ENCODE results near the gene NBEAL2. TPM values are rescaled to one million over a fixed set of nuclear protein-coding genes. Genes with fewer than 3 reads are reported as not detected.
"Not testable (repeated sequence)": the region's sequence is repeated elsewhere in the genome, so short reads cannot be mapped to it uniquely, and the experiment has no call there.

Gene NBEAL2
- total RNA-seq, 3 donors from 2014 or later: 75.5 to 86.9 (median 80.7) TPM

DNA sequence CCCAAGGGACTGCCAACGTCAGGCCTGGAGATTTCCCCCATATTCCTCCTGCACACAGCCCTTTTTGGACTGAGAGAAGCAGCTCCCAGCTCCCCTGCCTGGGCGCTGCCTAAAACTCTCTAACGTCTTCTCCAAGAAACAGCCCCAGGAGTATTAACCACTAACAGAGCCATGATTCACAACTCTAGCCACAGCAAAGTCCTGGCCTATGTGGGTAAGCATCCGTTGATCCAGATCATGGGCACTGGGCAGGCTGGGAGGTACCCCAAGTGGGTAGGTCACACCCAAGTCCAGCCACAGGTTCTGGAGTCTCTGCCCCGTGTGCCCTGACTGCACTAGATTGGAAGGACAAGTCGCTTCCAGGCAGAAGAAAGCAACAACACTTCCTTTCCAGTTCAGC lies 31.9 kb downstream of the NBEAL2 start:
- no peaks in the 10 kb centered on the region for H3K9me3 Mint-ChIP-seq
- peaks cover 12% of the 10 kb centered on the region for H3K4me1 Mint-ChIP-seq (ENCODE audit: low read depth)
- no peak for DNase-seq
- peaks cover 9% of the 10 kb centered on the region for H3K36me3 Mint-ChIP-seq (ENCODE audit: insufficient read depth)
- no peak for ATAC-seq
- no peaks in the 10 kb centered on the region for H3K27me3 Mint-ChIP-seq (ENCODE audit: low read depth)
- H3K4me3 Mint-ChIP-seq: no peak overlapping the region

DNA sequence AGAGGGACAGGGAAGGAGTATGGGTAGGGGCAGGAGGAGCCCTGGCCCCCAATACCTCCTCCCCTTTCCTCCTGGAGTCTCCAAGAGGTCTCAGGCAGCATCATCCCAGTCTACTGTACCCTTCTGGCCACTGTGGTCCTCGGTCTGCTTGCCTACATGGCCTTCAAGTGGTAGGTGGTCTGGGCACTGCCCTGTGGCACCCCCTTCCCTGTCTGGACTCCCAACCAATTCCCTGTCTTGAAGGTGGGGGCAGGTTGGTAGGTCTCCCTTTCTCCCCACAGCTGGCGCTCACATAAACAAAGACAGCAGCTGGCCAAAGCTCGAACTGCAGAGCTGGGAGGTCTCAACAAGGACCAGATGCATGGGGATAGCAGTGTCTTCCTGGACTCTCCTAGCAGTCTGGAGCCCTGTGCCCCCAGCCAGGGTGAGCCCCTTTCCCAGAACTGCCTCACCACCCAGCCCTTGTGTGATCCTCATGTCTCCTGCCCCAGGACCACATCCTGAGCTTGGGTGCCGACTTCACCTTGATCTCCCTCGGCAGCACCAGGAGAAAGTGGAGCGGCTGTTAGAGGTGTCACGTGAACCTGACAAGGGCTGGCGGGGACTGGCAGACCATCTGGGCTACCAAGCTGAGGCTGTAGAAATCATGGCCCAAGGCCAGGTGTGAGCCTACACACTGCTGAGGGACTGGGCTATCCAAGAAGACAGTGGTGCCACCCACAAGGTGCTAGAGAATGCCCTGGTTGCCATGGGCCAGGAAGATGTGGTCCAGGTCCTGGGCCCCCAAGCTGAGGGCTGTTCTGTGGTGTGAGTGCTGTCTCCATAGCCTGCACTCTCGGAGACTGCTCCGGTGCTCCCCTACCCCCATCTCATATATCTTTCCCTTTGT lies 33.1 kb downstream of the NBEAL2 start:
- peaks cover 10% of the 10 kb centered on the region for H3K36me3 Mint-ChIP-seq (ENCODE audit: insufficient read depth)
- H3K9me3 Mint-ChIP-seq: no peaks in the 10 kb centered on the region
- H3K4me1 Mint-ChIP-seq (ENCODE audit: low read depth): peaks cover 24% of the 10 kb centered on the region
- no peak for DNase-seq
- H3K27me3 Mint-ChIP-seq (ENCODE audit: low read depth): no peaks in the 10 kb centered on the region
- H3K4me3 Mint-ChIP-seq: no peak overlapping the region
- no peak for ATAC-seq

GRCh38 chr3:47013231-47013630 lies 33.8 kb downstream of the NBEAL2 start:
- DNase-seq (no peak), ATAC-seq (no peak)
- Mint-ChIP-seq H3K9me3 (no peaks in the 10 kb centered on the region), H3K4me3 (no peak overlapping the region), H3K27me3 (ENCODE audit: low read depth) (no peaks in the 10 kb centered on the region), H3K36me3 (ENCODE audit: insufficient read depth) (peaks cover 12% of the 10 kb centered on the region), H3K4me1 (ENCODE audit: low read depth) (peaks cover 30% of the 10 kb centered on the region)

DNA sequence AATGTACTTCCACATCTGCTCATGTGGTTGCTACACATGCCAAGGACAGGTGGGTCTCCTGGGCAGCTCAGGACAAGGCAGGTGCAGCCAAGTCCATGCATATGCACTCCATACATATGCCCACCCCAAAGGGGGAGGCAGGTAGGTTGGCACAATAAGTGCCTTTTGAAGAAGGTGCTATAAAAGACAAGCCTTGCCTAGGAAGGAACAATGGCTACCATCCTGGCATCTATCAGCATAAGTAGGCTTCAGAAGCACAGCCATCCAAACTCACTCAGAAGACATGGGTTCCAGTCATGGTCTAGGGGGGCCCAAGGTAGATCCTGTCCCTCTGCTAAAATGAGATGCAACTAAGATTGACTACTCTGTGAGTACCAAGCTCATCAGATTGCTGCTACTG lies 34.6 kb downstream of the NBEAL2 start:
- Mint-ChIP-seq H3K9me3 (no peaks in the 10 kb centered on the region), H3K36me3 (ENCODE audit: insufficient read depth) (peaks cover 18% of the 10 kb centered on the region), H3K4me3 (no peak overlapping the region), H3K27me3 (ENCODE audit: low read depth) (no peaks in the 10 kb centered on the region), H3K4me1 (ENCODE audit: low read depth) (peaks cover 38% of the 10 kb centered on the region)
- ATAC-seq (no peak), DNase-seq (no peak)

- ATAC-seq: no peak
- peaks cover 47% of the 10 kb centered on the region for H3K4me1 Mint-ChIP-seq (ENCODE audit: low read depth)
- no peak for DNase-seq
- H3K4me3 Mint-ChIP-seq: no peak overlapping the region
- no peaks in the 10 kb centered on the region for H3K27me3 Mint-ChIP-seq (ENCODE audit: low read depth)
- no peaks in the 10 kb centered on the region for H3K9me3 Mint-ChIP-seq
- peaks cover 23% of the 10 kb centered on the region for H3K36me3 Mint-ChIP-seq (ENCODE audit: insufficient read depth)
Measured at GRCh38 chr3:47015151-47015550, 35.7 kb downstream of the NBEAL2 start.

GRCh38 chr3:47016086-47016933 lies 36.8 kb downstream of the NBEAL2 start:
- H3K9me3 Mint-ChIP-seq: no peaks in the 10 kb centered on the region
- DNase-seq: no peak
- H3K4me3 Mint-ChIP-seq: no peak overlapping the region
- H3K36me3 Mint-ChIP-seq (ENCODE audit: insufficient read depth): peaks cover 25% of the 10 kb centered on the region
- no peaks in the 10 kb centered on the region for H3K27me3 Mint-ChIP-seq (ENCODE audit: low read depth)
- peaks cover 48% of the 10 kb centered on the region for H3K4me1 Mint-ChIP-seq (ENCODE audit: low read depth)
- no peak for ATAC-seq

- DNase-seq: no peak
- H3K9me3 Mint-ChIP-seq: no peaks in the 10 kb centered on the region
- H3K4me3 Mint-ChIP-seq: no peak overlapping the region
- peak; percentile 64 to 72 for ATAC-seq
- H3K36me3 Mint-ChIP-seq (ENCODE audit: insufficient read depth): peaks cover 22% of the 10 kb centered on the region
- H3K27me3 Mint-ChIP-seq (ENCODE audit: low read depth): no peaks in the 10 kb centered on the region
- peaks cover 47% of the 10 kb centered on the region for H3K4me1 Mint-ChIP-seq (ENCODE audit: low read depth)
Measured at GRCh38 chr3:47016934-47017435, 37.5 kb downstream of the NBEAL2 start.

DNA sequence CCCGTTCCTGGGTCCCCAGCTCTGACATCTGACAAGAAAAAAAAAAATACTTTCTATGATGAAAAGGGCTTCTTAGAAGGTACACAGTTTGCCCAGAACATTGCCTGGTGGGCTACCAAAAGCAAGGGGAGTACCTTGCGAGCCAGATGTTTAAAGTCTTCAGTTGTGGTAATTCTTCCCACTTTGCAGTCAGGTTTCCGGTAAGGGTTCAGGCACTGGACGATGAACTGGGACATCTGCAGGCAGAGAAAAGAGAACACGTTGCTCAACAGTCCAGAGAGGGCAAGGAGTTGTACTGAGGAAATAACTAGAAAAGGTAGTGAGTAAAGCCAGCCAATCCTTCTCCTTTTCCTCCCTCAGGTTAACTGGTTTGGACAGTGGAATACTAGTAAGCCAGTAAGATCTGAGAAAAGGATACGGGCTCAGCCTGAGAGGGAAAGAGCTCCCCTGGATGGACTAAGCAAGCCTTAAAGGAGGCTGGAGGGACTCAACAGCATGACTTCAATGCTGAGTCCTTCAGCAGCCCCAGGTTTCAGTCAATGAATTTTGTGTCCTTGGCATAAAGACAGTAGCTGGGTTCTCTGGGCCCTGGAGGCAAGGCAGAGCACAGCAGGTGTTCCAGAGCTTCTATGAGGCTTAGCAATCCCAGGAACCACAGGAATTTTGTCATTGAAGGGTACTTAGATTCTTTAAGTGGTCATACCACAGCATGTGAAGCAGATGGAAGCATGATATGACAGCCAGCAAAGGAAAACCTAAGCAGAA lies 38.2 kb downstream of the NBEAL2 start:
- Mint-ChIP-seq H3K27me3 (ENCODE audit: low read depth) (no peaks in the 10 kb centered on the region), H3K4me3 (no peak overlapping the region), H3K9me3 (no peaks in the 10 kb centered on the region), H3K4me1 (ENCODE audit: low read depth) (peaks cover 47% of the 10 kb centered on the region), H3K36me3 (ENCODE audit: insufficient read depth) (peaks cover 22% of the 10 kb centered on the region)
- DNase-seq (no peak), ATAC-seq (no peak)

DNA sequence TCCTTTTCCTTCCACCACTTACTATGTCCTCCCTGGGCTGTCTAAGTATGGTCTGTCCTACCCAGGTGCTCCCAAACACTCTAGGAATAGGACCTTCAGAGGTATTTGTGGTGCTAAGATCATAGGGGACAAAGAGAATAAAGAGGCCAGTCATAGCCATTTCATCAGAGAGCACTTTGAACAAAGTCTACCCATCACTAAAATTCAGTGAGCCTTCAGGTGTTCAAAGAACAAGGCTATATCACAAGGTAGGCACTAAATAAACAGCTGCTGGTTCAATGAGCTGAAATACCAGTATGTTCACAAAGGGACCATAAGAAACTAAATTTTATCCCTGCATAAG lies 38.8 kb downstream of the NBEAL2 start:
- DNase-seq (no peak), ATAC-seq (no peak)
- H3K4me1 Mint-ChIP-seq (ENCODE audit: low read depth): peaks cover 47% of the 10 kb centered on the region
- H3K9me3 Mint-ChIP-seq: no peaks in the 10 kb centered on the region
- no peaks in the 10 kb centered on the region for H3K27me3 Mint-ChIP-seq (ENCODE audit: low read depth)
- peaks cover 22% of the 10 kb centered on the region for H3K36me3 Mint-ChIP-seq (ENCODE audit: insufficient read depth)
- no peak overlapping the region for H3K4me3 Mint-ChIP-seq

DNA sequence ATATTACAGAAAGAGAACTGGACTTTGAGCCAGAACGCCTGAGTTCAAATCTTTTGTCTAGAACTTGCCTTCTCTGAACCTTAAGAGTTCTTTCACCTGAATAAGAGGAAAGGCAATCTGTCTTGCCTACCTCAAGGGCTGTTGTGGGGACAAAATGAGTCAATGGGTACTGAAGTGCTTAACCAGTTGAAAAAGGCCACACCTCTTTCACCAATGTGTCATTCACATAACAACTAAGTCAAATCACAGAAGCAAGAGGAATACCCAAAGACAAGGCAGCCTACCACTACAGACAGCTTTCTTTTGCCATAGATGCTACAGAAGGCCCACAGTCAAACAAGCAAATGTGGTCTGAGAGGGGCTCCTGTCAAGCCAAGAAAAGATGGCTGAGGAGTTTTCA lies 39.7 kb downstream of the NBEAL2 start:
- H3K27me3 Mint-ChIP-seq (ENCODE audit: low read depth): no peaks in the 10 kb centered on the region
- ATAC-seq (peak; percentile 89 to 93), DNase-seq (no peak)
- no peaks in the 10 kb centered on the region for H3K9me3 Mint-ChIP-seq
- peaks cover 47% of the 10 kb centered on the region for H3K4me1 Mint-ChIP-seq (ENCODE audit: low read depth)
- H3K36me3 Mint-ChIP-seq (ENCODE audit: insufficient read depth): peaks cover 22% of the 10 kb centered on the region
- H3K4me3 Mint-ChIP-seq: no peak overlapping the region

DNA sequence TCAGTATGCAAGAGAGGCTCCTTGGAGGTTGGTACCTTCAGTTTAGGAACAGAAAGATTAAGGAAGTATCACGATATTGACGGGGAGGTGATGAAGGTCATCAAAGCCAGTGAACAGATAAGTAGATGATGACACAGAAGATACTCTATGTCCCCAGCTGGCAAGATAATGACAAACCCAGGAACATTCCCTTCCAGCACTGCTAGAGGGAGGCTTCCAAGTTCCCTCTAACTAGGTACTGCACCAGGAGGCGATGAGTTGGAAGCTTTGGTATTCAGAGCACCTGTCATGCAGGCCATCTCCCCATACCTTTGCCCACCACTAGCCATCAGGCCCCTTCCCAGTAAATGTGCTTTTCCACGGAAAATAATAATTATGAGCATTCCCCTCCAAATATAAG lies 40.8 kb downstream of the NBEAL2 start:
- Mint-ChIP-seq H3K27me3 (ENCODE audit: low read depth) (no peaks in the 10 kb centered on the region), H3K4me1 (ENCODE audit: low read depth) (peaks cover 53% of the 10 kb centered on the region), H3K4me3 (no peak overlapping the region), H3K9me3 (no peaks in the 10 kb centered on the region), H3K36me3 (ENCODE audit: insufficient read depth) (peaks cover 24% of the 10 kb centered on the region)
- DNase-seq (no peak), ATAC-seq (no peak)

DNA sequence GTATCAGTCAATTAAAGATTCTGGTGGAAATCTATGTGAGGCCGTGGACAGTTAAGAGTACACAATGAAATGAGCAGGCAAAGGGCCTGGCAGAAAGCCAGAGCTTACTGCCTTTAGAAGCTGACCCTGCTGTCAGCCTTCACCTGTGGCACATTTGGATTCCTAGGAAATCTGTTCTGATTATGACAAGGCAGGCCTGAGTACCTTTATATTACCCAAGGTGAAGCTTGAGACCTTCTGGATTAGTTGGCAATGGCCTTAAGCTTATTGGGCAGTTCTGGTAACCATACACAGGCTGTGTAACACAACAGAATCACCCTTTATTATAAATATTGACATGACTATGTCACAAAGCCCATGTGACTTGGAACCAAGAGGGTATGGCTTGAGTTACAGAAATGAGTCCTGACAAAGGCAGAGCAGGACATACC lies 43.2 kb downstream of the NBEAL2 start:
- ATAC-seq (no peak), DNase-seq (no peak)
- Mint-ChIP-seq H3K36me3 (ENCODE audit: insufficient read depth) (peaks cover 26% of the 10 kb centered on the region), H3K27me3 (ENCODE audit: low read depth) (no peaks in the 10 kb centered on the region), H3K4me3 (no peak overlapping the region), H3K4me1 (ENCODE audit: low read depth) (peaks cover 46% of the 10 kb centered on the region), H3K9me3 (no peaks in the 10 kb centered on the region)

GRCh38 chr3:47024932-47025331 lies 45.5 kb downstream of the NBEAL2 start:
- ATAC-seq: no peak
- Mint-ChIP-seq H3K36me3 (ENCODE audit: insufficient read depth) (peaks cover 24% of the 10 kb centered on the region), H3K4me3 (no peak overlapping the region), H3K27me3 (ENCODE audit: low read depth) (no peaks in the 10 kb centered on the region), H3K9me3 (no peaks in the 10 kb centered on the region), H3K4me1 (ENCODE audit: low read depth) (peaks cover 24% of the 10 kb centered on the region)
- no peak for DNase-seq

DNA sequence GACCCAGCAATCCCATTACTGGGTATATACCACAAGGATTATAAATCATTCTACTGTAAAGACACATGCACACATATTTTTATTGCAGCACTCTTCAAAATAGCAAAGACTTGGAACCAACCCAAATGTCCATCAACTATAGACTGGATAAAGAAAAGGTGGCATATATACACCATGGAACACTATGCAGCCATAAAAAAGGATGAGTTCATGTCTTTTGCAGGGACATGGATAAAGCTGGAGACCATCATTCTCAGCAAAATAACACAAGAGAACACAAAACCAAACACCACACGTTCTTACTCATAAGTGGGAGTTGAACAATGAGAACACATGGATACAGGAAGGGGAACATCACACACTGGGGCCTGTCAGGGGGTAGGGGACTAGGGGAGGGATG lies 47.0 kb downstream of the NBEAL2 start:
- DNase-seq; ATAC-seq; H3K4me3 Mint-ChIP-seq; H3K9me3 Mint-ChIP-seq; H3K27me3 Mint-ChIP-seq (ENCODE audit: low read depth): not testable (repeated sequence)
- peaks cover 25% of the 10 kb centered on the region for H3K36me3 Mint-ChIP-seq (ENCODE audit: insufficient read depth)
- H3K4me1 Mint-ChIP-seq (ENCODE audit: low read depth): peaks cover 31% of the 10 kb centered on the region
